NCI-H82 (cell line): ENCODE data around the gene MAGOH.

Experiments used
- DNase-seq: peaks from one replicate; lab custom pipeline; 2025; lab: John Stamatoyannopoulos, UW

MAGOH gene

DNA sequence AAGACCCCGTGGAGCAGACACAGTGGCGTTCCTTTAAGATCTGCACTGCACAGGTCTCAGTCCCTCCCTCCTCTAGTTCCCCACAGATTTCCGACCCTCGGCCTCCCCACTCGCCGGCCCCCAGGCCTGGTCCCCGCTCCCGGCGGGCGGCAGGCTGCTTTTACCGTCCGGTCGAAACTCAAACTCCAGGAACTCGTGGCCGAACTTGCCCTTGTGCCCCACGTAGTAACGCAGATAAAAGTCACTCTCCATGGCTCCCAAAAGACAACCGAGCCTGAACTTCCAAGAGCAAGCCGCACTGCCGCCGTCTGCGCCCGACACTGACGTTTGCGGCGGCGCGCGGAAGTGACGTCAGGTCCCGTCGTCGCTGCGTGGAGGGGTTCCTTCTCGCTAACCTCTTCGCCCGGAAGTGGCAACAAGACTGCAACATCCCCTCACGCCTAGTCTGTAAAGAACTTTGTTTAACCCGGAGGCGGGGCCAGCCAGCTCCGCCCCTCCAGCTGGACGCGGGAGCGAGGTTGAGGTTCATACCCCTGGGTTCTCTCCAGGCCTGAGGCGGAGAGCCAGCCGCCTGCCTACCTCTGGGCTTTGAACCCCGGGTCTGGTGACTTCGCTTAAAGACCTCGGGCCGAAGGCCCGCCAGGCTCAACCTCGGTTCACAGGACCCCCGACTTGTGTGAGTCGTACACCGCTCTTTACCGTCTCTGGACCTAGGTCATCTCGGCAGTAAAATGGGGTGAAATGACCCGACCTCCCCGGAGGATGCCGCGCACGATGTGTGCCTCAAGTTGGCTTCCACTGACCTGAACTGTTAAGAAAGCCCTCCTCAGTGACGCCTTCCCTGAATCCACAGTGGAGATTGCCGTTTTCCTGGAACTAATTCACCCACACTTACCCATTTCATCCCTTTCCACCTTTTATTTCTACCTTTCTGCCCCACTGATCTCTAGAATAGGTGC, at the start of gene MAGOH:
Gene MAGOH, minus strand, starts transcription at position 322 of the 959 bp plus-strand sequence. Its CDS starts 70 bp downstream, at position 252.
- DNase-seq: peak; percentile 99

DNA sequence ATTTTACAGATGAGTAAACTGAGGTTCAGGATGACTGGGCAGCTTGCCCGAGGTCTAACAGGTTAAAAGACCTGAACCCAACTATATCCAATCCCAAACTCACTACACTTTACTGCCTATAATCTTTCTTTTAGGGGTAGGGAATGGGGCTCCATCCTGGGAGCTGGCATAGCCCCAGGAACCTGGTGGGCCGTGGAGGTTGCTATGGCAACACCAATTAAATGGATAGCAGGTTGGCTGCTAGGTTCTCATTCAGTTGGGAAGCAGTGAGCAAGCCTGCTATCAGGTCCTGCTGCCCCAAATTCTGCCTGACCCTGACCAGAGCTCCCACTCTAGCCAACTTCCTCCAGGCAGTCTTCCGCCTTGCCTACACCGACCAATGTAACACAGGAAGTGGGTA, 48.6 kb upstream of the MAGOH start:
- peak; percentile 67 for DNase-seq

DNA sequence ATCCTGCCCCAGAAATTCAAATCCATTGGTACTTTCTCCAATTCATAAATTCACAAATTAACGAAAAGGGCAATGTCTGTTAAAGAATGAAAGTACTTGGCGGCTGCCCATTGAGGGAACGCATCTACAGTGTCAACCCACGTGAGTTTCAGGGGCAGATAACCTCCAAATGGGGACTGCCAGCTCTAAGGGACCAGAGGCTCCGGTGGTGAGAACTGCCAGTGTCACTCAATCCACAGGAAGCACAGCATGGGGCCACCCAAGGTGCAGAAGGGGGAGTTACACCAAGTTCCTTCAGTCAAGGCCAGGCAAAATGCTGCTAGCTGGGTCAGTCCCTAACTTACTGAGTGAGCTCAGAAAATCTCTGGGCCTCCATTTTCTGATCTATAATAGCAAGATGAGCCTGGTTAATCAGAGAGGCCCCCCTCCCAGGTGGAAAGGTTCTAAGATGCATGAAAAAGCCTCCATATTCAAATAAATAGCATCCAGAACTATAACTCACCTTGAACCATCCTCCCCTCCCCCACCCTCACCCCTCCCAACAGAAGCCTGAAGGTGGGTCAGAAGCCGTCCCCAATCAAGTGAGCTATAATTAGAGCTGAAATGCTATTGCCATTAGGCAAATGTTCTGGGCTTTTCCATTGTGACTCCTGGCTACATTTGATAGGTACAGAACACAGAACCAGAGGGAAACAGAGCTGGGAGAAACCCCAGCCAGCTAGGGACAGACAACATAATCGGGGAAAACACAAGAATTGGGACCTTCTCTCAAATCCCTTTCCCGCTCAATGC, 47.8 kb upstream of the MAGOH start:
- no peak for DNase-seq

DNA sequence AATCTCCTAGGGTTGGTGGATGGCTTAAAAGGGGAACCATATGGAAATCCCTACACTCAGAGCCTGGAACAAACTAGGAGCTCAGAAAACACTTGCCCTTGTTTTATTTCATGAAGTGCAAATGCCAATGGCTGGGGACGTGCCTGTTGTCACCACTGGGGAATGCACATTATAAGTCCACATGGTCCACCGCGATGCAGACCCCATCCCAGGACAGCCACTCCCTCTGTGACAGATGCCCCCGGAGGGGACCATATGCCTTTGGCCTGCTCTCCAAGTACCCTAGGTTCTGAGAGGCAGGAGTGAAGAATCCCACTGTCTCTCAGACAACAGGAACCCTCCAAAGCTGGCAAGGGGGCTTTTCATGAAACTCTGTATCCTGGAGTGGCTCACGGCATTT, 47.2 kb upstream of the MAGOH start:
- no peak for DNase-seq

DNA sequence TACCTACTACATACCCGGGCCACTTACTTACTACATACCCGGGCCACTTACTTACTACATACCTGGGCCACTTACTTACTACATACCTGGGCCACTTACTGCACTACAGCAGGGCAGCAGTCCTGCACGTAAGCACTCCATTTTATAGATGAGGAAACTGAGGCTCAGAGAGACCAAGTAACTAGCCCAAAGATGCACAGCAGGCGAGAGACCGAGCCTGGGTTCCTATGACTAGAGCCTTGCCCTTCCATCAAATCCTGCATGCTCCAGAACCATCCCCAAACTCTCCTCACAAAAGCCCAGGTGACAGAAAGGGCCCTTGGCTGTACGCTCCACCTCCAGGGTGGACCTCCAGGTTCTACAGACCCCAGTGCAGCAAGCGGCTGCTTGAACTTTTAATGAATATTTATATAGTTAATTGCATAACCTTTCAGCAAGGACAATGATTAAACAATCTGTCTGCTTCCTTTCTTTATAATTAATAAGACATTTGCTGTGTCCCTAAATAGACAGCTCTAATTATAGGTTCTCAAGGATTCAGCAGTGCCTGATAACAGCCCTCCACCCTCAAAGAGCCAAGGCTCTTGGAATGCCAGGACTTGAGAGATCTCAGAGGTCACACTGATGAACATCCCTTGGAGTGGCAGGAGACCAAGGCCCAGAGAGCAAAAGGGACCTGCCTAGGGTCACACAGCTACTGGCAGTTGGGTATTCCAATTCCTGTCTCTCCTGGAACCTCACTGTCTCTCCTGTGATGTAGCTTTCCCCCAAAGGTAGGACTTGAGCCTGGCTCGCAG, 46.1 kb upstream of the MAGOH start:
- no peak for DNase-seq

DNA sequence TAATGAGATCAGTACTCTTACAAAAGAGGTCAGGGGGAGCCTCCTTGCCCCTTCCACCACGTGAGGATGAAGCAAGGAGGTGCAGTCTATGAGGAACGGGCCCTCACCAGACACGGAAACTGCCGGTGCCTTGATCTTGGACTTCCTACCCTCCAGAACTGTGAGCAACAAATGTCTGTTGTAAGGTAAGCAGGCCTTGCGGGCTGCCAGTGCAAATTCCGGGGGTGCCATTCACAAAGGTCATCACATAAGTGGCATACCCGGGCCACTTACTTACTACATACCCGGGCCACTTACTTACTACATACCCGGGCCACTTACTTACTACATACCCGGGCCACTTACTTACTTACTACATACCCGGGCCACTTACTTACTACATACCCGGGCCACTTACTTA, 44.8 kb upstream of the MAGOH start:
- peak; percentile 94 for DNase-seq

DNA sequence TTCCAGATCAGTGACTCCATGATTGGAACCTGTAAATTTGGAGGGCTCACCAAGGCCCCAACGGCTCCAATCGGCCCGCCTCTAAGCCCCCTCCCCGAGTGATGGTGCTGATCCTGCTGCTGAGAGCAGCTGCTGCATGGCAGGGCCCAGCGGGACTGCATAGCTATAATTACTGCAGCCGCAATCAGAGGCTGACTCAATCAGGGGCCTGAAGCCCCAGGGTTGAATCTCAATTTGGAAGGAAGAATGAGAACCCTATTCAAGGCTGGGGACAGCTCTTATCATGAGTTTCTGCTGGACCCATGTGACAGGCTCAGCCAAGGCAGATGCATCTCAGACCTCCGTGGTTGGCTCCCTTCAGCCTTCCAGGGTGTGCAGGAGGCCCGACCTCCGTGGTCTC, 42.8 kb upstream of the MAGOH start:
- no peak for DNase-seq

DNA sequence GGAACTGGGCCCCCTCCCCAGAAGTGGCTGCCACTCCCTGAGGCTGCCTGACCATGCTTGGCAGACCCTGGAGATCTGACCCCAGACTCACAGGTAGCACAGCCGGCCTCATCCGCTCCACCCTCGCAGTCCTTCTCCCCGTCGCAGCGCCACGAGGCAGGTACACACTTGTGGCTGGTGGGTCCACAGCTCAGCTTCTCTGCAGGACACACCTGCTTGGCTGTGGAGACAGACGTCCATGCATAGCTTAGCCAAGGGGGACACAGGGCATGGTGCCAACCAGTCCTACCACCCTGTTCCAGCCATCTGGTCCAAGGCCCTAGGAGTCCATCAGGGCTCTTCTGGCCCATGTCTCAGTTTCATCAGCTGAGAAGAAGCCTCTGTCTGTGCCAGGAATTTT, 42.2 kb upstream of the MAGOH start:
- no peak for DNase-seq

DNA sequence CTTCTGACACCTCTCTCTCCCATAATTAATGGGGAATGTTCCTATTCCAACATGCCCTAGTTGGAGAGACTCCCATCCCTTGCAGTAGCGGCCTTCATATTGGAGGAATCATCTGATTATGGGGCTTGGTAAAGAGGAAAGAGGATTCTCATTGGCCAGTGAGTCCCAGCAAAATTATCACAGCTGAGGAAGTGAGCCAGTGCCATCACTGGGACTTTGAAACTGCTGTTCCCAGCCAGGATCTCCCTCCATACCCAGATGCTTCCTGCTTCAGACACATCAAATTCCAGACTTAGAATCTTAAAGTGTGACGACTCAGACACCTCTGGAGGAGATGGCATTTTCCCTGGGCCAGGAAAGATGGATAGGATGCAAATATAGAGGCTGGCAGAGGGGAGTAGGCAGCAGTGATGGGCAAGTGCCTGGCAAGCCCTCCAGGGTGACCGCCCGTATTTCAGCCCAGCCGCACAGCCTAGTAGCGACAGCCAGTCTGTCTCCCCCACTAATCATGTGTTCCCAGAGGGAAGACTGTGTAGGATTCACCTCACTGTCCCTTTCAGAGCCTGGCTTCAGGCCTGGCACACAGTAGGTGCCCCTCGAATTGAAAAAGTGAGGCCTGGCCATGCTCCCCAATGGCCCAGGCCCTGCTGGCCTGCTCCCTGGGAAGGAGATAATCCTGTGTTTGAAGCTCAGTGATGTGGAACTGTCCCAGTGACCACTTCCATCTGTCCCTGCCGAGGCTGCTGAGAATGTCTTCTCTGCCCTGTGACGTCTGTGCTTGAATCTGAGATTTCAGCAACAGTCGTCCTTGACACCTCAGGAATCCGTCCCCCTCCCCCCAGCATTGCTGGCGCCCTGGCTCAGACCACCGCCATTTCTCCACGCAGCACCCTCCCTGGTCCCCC, 41.2 kb upstream of the MAGOH start:
- peak; percentile 78 for DNase-seq

DNA sequence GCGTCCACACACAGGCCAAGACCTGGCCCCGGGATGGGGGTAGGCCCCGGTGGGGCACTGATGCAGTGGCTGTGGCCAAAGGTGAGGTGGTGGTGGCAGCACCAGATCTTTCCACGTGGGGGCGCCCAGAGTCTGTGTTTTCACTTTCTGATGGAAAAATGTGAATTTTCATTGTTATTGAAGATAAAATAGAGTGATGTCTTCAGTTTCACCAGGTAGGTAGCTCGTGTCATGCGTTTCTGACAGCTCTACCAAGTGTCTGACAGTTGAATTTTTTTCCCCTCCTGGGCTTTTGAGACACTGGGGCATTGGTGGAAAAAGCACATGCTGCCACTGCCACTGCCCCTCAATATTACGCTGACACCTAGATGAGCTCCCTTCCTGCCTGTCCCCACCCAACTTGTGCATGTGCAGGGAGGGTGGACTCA, 40.0 kb upstream of the MAGOH start:
- DNase-seq: peak; percentile 67

DNA sequence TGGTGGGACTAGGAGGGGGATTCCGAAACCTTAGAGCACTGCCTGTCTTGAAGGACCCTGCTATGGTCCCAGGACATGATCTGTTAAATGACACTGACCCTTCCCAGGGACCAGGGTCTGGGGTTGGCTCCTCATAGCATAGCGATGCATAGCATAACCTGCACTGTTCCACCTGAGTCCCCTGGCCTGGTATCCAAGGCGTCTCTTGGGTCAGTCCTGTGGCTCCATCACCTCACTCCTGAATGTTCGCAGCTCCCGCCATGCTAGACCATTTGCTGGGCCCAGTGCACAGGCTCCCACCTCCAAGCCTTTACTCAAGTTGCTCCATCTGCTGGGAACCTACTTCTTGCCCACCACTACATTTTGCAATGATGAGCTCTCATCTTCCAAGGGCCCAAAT, 39.0 kb upstream of the MAGOH start:
- DNase-seq: no peak

DNA sequence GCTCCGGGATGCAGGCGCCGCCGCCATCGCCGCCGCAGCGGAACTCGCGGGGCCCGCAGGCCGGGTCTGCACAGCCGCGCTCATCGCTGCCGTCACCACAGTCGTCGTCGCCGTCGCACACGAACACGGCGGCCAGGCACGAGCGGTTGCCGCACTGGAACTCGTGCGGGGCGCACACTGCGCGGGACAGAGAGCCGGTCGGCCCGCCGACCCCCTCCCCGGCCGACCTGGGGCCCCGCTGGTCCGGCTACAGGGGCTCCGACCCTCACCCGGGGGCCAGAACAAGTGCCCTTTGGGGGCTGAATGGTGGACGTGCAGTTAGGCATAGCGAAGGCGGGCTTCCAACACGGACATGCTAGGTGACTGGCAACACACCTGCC, 38.6 kb upstream of the MAGOH start:
- no peak for DNase-seq

DNA sequence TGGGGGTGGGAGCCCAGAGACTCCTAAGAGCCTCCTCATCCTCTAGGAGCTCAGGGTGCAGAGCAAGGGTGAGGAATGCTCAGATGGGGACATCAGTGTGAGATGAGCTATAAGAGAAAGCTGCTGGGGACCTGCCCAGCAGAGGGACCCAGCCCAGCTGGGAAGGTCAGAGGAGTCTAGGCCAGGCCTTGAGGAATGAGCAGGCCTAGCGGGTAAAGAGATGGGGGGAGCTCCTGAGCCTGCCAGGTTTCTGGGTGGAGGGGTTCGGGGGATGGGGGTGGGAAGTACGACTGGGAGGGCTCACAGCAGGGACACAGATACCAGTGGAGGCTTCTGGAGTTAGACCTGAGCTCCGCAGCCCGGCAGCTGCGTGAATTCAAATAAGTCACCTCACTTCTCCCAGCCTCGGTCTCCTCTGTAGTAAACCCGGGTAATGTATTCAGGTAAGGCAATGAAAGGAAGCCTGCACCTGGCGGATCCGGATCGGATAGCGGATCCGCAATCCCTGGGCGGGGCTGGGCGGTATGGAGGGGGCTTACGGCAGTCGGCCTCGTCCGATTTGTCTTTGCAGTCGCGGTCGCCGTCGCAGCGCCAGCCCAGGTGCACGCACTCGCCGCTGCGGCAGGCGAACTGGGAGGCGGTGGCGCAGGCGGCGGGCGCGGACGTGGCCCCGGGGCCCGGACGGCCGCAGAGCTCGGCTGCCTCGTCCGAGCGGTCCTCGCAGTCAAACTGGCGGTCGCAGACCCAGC, 38.0 kb upstream of the MAGOH start:
- DNase-seq: no peak

DNA sequence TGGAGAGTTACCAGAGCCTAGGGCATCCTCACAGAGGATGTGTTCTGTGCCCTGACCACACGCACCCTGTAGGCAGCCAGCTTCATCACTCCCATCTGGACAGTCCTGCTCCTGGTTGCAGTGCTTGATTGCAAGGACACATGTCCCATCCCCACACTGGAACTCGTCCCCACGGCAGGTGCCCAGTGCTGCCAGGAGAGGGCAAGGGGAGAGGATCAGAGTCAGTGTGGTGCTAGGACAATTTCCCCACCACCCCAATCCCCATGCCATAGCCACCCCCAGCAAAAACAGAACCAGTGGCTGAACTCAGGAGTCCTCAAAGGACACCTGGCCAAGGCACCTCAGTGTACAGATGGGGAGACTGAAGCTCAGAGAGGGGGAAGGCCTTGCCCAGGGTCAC, 37.2 kb upstream of the MAGOH start:
- no peak for DNase-seq

DNA sequence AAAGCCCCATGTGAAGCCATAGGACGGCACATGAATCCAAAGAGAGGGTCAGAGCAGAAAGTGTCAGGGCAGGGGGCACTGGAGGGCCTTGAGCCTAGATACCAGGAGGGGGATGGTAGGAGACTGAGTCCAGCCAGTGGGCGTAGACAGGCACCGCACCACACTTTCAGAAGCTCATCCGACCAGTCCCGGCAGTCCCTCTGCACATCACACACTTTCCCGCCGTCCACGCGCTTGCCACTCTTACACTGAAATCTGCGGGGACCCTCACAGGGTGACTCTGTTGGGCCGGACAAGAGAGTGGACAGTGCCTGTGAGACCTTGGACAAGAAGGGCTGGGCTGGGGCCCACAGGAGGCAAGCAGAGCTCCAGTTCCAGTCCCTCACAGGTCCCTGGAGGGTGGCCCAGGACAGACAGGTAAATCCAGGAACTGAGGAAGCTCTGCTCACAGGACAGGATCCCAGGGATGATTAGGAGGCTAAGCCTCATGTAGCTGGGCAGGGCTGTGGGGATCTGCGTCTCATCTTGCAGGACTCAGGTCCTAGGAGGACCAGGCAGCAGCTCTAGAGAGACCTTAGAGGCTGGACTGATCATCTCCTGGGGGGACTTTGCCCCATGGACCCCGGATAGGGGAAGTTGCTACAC, 36.3 kb upstream of the MAGOH start:
- no peak for DNase-seq

DNA sequence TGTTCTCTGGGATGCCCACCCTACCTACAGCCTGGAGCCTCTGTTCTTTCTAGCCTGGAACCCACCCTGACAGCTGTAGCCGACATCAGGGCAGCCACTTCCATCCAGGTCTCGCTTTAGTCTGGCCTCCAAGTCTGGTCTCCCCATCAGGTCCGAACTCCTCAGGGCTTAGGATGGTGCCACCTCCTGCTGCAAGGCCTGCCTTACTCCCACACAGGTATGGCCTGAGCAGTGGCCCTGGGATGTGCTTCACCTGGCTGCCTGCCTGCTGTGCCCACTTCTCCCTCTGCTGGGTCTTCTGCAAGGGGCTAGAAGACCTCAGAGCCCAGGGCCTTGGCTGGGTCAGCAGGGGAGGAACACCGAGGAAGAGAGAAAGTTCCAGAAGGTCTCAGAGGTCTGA, 35.7 kb upstream of the MAGOH start:
- DNase-seq: no peak

DNA sequence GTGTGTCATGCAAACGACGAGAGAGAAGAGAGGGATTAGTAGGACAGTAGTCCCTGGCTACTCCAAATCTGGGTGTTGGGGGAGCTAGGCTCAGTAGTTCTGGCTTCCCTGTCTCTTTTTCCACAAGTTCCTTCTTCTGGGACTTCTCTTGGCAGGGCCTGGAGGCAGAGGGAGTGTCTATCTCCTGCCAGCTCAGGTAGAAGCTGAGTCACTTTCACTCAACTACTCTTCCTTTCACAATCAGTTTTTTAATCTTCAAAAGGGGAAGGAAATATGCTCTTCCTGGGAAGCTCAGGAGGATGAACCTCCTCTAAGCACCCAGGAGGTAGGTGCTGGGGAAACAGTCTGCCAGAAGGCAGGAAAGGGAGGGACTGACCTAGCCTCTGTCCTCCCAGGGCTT, 35.2 kb upstream of the MAGOH start:
- no peak for DNase-seq

DNA sequence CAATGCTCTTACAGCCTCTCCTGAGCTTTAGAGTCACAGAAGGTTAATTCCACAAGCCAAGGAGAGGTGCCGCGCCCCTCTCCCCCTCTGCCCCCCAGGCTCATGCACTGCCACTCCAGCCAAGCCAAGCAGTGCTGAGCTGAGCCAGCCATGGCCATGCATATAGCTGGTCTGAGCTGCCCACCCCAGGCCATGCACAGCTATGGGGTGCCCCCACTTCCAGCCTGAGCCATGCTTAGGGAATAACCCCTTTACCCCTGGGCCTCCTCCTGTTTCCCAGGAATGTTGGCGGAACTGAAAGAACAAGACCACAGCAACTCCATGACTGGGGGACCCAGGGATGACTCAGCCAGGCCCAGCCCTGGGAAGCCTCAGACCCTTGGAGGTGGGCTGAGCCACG, 34.0 kb upstream of the MAGOH start:
- no peak for DNase-seq

DNA sequence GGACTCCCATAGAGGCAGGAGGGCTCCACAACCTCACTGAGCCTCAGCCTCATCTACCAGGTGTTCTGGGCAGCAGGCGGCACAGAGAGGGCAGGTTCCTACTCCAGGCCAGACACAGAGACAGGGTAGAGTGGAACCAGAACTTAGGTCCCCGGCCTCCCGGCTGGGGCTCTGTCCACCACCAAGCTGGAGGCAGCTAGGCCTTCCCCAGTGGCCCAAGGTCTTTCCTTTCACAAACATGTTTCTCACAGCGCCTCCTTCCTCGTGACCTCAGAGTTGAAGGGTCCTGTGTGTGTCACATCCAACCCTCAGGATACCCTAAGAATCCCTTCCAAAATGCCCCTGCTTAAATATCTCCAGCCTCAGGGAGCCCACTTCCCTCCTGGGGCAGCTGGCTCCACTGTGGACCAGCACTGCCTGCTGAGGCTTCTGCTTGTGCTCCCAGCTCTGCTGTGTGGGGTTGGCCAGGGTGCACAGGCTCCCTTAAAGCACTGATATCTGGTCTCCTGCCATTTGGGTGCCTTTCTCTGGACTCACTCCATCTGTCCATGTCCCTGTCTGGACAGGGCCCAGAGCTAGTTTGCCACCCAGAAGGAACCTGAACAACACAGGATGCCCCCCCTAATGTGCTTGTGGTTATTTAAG, 33.2 kb upstream of the MAGOH start:
- no peak for DNase-seq

DNA sequence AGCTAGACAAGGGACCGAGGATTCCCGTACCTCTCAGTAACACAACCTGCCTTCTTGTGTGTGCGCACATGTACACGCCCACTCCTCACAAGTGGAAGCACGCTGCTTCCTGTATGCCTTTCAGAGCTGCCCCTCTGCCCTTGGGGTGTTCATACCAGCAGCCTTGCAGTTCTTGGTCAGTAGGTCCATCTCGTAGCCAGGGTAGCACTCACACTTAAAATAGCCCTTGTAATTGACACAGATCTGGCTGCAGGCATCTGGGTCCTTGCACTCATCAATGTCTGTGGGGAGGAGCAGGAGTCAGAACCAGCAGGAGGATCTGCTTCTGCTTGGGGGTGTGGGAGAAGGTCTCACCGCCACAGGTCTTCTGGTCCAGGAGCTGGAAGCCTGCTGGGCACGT, 32.6 kb upstream of the MAGOH start:
- no peak for DNase-seq
